ENCODE measurements around the gene MYL6B.
"Not testable (repeated sequence)": the region's sequence is repeated elsewhere in the genome, so short reads cannot be mapped to it uniquely, and the experiment has no call there.

Gene MYL6B

DNA sequence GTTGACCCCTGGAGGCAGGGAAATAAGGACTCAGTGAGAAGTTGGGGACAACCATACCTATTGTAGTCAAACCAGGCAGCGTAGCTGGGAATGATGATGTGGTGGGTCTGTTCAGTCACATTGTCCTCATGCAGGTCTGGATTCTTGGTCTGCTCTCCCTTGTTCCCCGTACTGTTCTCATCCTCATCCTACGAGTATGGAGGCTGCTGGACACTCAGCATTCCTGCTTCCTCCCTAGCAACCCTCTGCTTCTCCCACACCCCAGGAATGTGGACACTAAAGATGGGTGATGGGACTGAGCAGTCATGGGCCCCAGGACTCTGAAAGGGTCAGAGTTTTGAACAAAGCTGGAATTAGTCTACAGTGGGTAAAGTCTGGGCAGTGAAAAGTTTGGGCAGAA lies 26.0 kb downstream of the MYL6B start:
- no peak for DNase-seq

- DNase-seq: no peak
Measured at GRCh38 chr12:56186957-56187356, 34.6 kb downstream of the MYL6B start.

GRCh38 chr12:56188131-56188777 lies 35.9 kb downstream of the MYL6B start:
- DNase-seq: no peak

GRCh38 chr12:56188778-56189098 lies 36.4 kb downstream of the MYL6B start:
- DNase-seq: no peak

DNA sequence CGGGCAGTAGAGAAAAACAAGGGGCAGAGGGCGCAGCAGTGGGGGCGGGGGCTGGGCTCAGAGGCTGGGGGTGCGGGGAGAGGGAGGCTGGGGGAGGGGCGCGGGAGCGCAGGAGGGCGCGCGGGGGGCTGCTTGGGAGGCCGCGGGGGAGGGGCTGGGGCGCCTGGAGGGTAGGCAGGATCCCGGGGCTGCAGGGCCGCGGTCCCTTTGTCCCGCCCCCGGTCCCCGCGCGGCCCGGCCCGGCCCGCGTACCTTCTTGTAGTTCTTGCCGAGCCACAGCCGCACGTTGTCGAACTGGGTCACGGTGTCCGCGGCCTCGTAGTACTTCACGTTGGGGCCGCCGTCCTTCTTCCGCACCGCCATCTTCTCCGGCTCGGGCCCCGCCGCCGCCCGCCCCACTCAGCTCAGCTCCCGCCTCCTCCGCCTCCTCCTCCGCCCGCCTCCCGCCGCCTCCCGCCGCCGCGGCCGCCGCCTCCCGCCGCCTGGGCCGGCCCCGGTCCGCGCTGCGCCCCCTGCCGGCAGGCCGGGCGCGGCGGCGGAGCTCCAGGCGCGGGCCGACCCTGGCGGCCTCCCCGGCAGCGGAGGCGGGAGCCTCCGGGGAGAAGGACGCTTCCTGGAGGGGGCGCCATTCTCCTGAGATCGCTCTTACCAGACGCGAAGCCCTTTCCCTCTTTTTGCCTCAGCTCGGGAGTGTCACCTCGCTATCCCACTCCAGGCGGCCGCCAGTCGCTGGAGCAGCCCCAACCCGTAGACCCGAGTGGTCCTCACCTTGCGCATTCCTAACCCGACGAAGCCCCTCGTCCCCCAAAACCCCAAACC lies 36.9 kb downstream of the MYL6B start, which contains the start of gene SMARCC2:
Gene SMARCC2, minus strand, starts transcription at position 385 of the 819 bp plus-strand sequence. Its CDS starts 22 bp downstream, at position 363.
- DNase-seq: peak; percentile 53

DNA sequence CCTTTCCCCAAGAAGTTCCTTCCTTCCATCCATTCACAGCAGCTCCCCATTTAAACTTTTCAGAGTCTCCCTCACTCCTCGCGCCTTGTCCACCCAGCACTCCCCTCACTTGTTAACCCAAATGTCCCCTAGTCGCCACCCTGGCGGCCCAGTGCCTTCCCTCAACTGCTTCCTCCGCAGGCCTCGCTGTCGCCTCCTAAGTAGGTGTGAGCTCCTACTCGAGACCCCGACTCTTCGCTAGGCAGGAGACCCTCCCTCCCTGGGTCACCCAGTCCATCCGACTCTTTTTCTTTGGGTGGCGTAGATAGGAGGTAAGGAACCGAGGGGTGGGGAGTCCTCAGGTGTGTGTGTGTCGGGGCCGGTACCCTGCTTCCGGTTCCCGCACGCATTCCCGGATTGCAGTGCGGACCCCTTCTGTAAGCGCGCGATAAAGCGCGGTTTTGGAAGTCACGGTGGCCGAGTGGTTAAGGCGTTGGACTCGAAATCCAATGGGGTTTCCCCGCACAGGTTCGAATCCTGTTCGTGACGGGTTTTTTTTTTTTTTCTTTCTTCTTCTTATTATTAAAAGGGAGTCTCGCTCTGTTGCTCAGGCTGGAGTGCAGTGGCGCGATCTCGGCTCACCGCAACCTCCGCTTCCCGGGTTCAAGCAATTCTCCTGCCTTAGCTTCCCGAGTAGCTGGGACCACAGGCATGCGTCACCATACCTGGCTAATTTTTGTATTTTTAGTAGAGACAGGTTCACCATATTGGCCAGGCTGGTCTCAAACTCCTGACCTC lies 37.7 kb downstream of the MYL6B start:
- DNase-seq: peak; percentile 65

DNA sequence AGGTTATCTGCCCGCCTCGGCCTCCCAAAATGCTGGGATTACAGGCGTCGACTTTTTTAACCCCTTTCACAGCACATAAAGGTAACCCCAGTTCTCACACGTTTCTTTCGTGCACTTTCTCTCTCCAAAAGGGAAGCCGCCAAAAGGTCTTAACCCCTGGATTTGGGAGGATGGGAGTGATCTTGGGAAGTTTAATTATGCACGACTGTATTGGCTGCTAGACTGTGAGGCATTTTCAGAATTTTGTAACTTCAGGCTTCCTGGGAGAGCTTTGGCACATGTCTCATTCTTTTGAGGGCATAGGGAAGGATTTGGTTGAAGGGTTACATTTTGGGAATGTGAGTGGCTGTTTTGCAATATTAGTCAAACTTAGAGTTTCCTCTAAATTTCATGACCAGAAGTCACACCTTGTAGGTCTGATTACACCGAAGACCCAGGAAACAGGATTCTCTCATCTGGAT lies 38.3 kb downstream of the MYL6B start:
- DNase-seq: no peak

GRCh38 chr12:56192582-56192981 lies 40.2 kb downstream of the MYL6B start:
- DNase-seq: no peak

GRCh38 chr12:56193025-56193578 lies 40.7 kb downstream of the MYL6B start:
- peak; percentile 71 for DNase-seq

DNA sequence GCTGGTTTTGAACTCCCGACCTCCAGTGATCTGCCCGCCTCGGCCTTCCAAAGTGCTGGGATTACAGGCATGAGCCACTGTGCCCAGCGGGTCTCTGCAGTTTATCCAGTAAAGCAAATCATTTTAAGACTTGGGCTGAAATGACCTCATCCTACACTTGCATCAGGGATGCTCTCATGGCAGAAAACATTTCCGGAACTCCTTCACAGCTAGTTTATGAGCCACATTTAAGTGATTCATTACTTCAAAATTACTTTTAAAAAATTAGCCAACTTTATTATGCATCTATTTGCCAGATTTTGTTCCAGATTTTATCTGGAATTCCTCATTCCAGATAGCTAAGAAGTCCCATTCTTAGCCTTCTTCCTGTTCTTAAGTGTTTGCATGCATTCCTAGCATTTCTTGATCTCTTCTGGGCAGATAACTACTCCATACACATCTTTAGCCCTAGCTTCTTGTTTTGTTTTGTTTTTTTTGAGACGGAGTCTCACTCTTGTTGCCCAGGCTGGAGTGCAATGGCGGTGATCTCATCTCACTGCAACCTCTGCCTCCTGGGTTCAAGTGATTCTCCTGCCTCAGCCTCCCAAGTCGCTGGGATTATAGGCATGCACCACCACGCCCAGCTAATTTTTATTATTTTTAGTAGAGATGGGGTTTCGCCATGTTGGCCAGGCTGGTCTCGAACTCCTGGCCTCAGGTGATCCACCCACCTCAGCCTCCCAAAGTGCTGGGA lies 44.6 kb downstream of the MYL6B start:
- DNase-seq: not testable (repeated sequence)

DNA sequence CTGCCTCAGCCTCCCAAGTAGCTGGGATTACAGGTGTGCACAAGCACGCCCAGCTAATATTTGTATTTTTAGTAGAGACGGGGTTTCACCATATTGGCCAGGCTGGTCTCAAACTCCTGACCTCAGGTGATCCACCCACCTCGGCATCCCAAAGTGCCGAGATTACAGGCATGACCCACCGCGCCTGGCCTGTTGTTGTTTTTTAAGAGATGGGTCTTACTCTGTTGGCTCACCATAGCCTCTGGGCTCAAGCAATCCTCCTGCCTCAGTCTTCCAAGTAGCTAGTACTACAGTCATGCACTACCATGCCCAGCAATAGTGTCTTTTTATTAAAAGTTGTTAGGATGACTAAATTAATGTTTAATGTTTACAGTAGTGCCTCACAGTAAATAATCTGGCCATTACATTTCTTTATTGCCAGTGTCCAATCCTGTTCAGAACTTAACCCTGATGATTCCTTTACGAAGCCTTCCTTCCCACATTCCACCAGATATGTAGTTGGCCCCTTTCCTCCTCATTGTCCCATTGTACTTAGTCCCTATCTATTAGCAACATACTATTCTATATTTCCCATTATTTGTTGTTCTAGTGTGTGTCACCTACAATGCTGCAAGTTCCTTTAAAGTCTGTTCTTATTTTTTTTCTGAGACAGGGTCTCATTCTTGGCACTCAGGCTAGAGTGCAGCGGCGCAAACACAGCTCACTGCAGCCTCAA lies 45.7 kb downstream of the MYL6B start:
- DNase-seq: no peak

DNA sequence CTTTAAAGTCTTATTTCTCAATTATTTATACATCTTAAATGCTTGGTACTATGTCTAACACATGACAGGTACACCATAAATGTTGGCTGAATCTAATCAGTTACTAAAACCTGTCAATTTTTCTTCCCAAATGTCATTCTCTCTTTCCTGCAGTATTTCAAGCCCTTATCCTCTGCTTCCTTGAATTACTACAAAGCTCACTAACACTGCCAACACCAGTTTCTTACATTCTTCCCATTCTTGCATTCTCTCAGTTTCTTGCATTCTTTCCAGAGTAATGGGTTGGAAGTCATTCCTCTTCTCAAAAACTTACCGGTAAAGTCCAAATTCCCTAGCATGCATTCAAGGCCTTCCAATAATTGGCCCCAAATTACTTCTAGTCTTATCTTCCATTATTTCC lies 46.4 kb downstream of the MYL6B start:
- no peak for DNase-seq

DNA sequence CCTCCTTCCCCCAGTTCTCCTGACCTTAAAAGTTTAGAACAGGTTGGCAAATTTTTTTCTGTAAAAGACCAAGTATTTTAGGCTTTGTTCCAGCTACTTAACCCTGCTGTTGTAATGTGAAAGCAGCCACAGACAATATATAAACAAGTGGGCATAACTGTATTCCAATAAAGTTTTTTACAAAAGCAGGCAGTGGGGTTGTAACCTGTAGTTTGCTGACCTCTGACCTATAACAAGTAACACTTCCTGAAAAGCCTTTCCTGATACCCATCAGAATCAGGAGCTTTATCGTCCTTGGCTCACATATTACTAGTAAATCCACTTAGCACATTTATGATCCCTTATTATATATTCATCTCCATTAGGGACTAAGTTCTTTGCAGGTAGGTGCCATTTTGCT lies 50.0 kb downstream of the MYL6B start:
- no peak for DNase-seq

GRCh38 chr12:56202838-56203237 lies 50.5 kb downstream of the MYL6B start:
- DNase-seq: no peak

DNA sequence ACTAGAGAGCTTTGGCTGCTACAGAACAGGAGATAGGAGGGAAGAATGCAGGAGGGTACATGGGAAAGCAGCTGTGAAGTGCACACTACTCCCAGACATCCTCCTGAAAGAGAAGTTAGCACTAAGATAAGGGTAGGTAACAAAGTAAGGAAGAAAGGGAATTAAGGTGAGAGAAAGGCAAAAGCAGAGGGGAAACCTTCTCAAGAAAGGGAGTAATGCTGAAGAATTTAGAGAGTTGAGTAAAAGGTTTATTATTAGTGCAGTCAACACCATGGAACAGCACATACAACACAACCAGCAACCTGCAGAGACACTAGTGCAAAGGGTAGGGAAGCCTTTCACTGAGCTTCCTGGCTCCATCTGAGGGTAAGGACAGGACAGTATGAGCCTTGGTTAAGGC lies 51.9 kb downstream of the MYL6B start:
- DNase-seq: no peak

DNA sequence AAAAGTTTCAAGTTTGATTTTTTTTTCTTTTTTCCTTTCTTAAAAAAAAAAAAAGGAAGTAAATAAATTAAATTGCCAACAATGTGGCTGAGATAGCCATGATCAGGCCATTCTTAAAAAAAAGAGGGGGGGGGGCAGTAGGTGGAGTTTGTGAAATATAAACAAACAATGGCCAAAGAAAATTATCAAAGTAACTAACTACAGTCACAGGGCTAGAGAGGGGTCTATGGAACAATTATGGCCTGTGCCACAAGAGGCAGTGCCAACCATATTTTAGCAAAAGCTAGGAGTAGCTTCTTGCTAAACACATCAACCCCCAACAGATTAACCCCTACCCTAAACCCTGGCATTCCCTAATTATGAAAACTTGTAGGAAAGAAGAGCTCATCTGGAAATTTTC lies 53.1 kb downstream of the MYL6B start:
- no peak for DNase-seq

- no peak for DNase-seq
Measured at GRCh38 chr12:56206452-56207166, 54.2 kb downstream of the MYL6B start.

Data from NCI-H1105 (cell line).